K562 (cell line): ENCODE results near the gene EPHA4. TPM values are rescaled to one million over a fixed set of nuclear protein-coding genes. Genes with fewer than 3 reads are reported as not detected.

Experiments
- ATAC-seq: fragments of 200-7000 bp; cut with Tn5 transposase; 3 replicates; pipeline ENCODE4 v1.9.1; 2020; ENCODE audit warnings: moderate library complexity
- BruUV-seq: library from RNA; stranded (reverse); fragments of 400-500 nt; replicated peaks from 2 replicates; lab custom pipeline; 2021; lab: Mats Ljungman, UMichigan
- CTCF ChIA-PET: fragments of 300-600 bp; formaldehyde crosslinking; extraction: SDS; loops from one replicate; lab custom pipeline; 2021; ENCODE audit warnings: low intra/inter-chr PET ratio; lab: Yijun Ruan, JAX
- POLR2A ChIA-PET: fragments of 300-600, 350-650 bp; sonication (Branson Sonifier 250); formaldehyde crosslinking; extraction: SDS; loops from one replicate; lab custom pipeline; 2021; ENCODE audit warnings: antibody characterized with exemption, inconsistent platforms; lab: Yijun Ruan, JAX
- DNase-seq, 4 experiments: peaks; one replicate each; pipeline versions ENCODE4 v3.0.0 to v3.0.0-alpha.2; 2011 to 2018; ENCODE audit warnings: low spot score in 3 of 4, mixed read lengths in 3 of 4; ENCODE audit errors: extremely low read depth in 1 of 4
- FAIRE-seq: peaks from 2 replicates; lab custom pipeline; 2011; peaks lifted over from hg19 to GRCh38; lab: Jason Lieb, UNC
- H2AFZ ChIP-seq: 2 replicates; pipeline ENCODE4 v1.6.0; 2011; ENCODE audit warnings: low read depth, low read length, control low read depth, inconsistent platforms
- H3K27ac ChIP-seq: fragments of 200-600 bp; 3 replicates; pipeline ENCODE4 v1.8.0; 2011; ENCODE audit warnings: low read depth, mild to moderate bottlenecking, control low read depth, inconsistent platforms, low read length, moderate library complexity, mixed read lengths; ENCODE audit errors: extremely low read depth
- H3K27me3 ChIP-seq, 2 experiments: fragments of 300-600 bp in 1 of 2; 2 replicates in 1 of 2; 3 replicates in 1 of 2; pipeline versions ENCODE4 v1.6.0 to v1.8.0; 2011; ENCODE audit warnings: inconsistent platforms in 2 of 2, low read length in 2 of 2, mild to moderate bottlenecking in 1 of 2, mixed read lengths in 1 of 2, moderate library complexity in 1 of 2; ENCODE audit not compliant: control insufficient read depth in 2 of 2, insufficient read depth in 2 of 2
- H3K36me3 ChIP-seq: fragments of 300-600 bp; 3 replicates; pipeline ENCODE4 v1.8.0; 2011; ENCODE audit warnings: mild to moderate bottlenecking, low read length, inconsistent platforms; ENCODE audit not compliant: control insufficient read depth, insufficient read depth
- H3K4me1 ChIP-seq, 2 experiments: fragments of 200-600 bp in 1 of 2; replicated peaks in 1 of 2; 2 replicates in 1 of 2; 3 replicates in 1 of 2; pipeline versions ENCODE4 v1.5.1 to v1.8.0; 2011; ENCODE audit warnings: inconsistent platforms in 2 of 2, low read length in 2 of 2, mild to moderate bottlenecking in 1 of 2, mixed read lengths in 1 of 2, moderate library complexity in 1 of 2; ENCODE audit not compliant: control insufficient read depth in 2 of 2, insufficient read depth in 2 of 2
- H3K4me2 ChIP-seq: 2 replicates; pipeline ENCODE4 v1.6.1; 2011; ENCODE audit warnings: low read length, control low read depth, inconsistent platforms, mixed read lengths; ENCODE audit not compliant: insufficient read depth
- H3K4me3 ChIP-seq: fragments of 200-600 bp; sonication (generic), shearing (Covaris generic); 2 replicates; pipeline ENCODE4 v1.5.1; 2016; ENCODE audit warnings: control low read depth, inconsistent platforms
- H3K79me2 ChIP-seq: fragments of 200-600 bp; 3 replicates; pipeline ENCODE4 v1.8.0; 2011; ENCODE audit warnings: low read length, inconsistent platforms; ENCODE audit not compliant: control insufficient read depth, insufficient read depth
- H3K9ac ChIP-seq, 2 experiments: 2 replicates each; pipeline versions ENCODE4 v1.6.0 to v1.6.1; 2011; ENCODE audit warnings: low read depth in 2 of 2, low read length in 2 of 2, control low read depth in 1 of 2, inconsistent platforms in 1 of 2, mild to moderate bottlenecking in 1 of 2, mixed read lengths in 1 of 2; ENCODE audit not compliant: insufficient read depth in 1 of 2
- H3K9me1 ChIP-seq: one replicate; pipeline ENCODE4 v1.6.0; 2011; ENCODE audit warnings: inconsistent platforms, mild to moderate bottlenecking, low read length, moderate library complexity; ENCODE audit not compliant: control insufficient read depth, insufficient read depth
- H3K9me3 ChIP-seq: replicated peaks from 2 replicates; pipeline ENCODE4 v1.5.1; 2011; ENCODE audit warnings: low read depth, low read length, inconsistent platforms; ENCODE audit not compliant: control insufficient read depth, insufficient read depth
- H4K20me1 ChIP-seq: replicated peaks from 2 replicates; pipeline ENCODE4 v1.6.1; 2011; ENCODE audit warnings: low read length, inconsistent platforms, mixed read lengths; ENCODE audit not compliant: control insufficient read depth, insufficient read depth
- ATF7 ChIP-seq: fragments of 450-650 bp; IDR thresholded peaks from 2 replicates; pipeline ENCODE4 v1.7.1; 2014; ENCODE audit warnings: mild to moderate bottlenecking, moderate library complexity
- BCLAF1 ChIP-seq, 2 experiments: fragments of 450-650 bp in 1 of 2; IDR thresholded peaks; 2 replicates each; pipeline ENCODE4 v1.6.1; 2011 to 2017; ENCODE audit warnings: low read depth in 2 of 2, antibody characterized with exemption in 1 of 2, borderline replicate concordance in 1 of 2, low read length in 1 of 2, mild to moderate bottlenecking in 1 of 2, mixed read lengths in 1 of 2; ENCODE audit not compliant: control insufficient read depth in 1 of 2
- ETV5 ChIP-seq: sonication (generic); formaldehyde crosslinking; IDR thresholded peaks from 2 replicates; pipeline ENCODE4 v1.4.0; 2020; ENCODE audit warnings: low read depth, mild to moderate bottlenecking, missing genetic modification reagents
- HNRNPH1 ChIP-seq: fragments of 200-400 bp; formaldehyde crosslinking; optimal IDR thresholded peaks from 2 replicates; pipeline ENCODE3; 2017; ENCODE audit warnings: low read depth, mild to moderate bottlenecking, low read length, moderate library complexity
- MCM5 ChIP-seq: fragments of 450-650 bp; IDR thresholded peaks from 2 replicates; pipeline ENCODE4 v1.6.1; 2016; ENCODE audit warnings: low read depth
- MEF2A ChIP-seq: IDR thresholded peaks from 2 replicates; pipeline ENCODE4 v1.6.1; 2011; ENCODE audit warnings: low read depth, mild to moderate bottlenecking, low read length, moderate library complexity; ENCODE audit not compliant: control insufficient read depth
- PML ChIP-seq: IDR thresholded peaks from 2 replicates; pipeline ENCODE4 v1.6.1; 2012; ENCODE audit warnings: low read length, inconsistent platforms
- PPARD ChIP-seq: fragments of 250-450 bp; sonication (Bioruptor Pico); IDR thresholded peaks from 2 replicates; pipeline ENCODE4 v1.8.0; 2022; ENCODE audit warnings: inconsistent platforms, mild to moderate bottlenecking, moderate library complexity
- RAD51 ChIP-seq: fragments of 450-650 bp; IDR thresholded peaks from 2 replicates; pipeline ENCODE4 v1.7.1; 2016; ENCODE audit warnings: low read depth, mild to moderate bottlenecking, borderline replicate concordance
- THRA ChIP-seq: fragments of 450-650 bp; IDR thresholded peaks from 2 replicates; pipeline ENCODE4 v1.6.1; 2017; ENCODE audit warnings: mild to moderate bottlenecking, moderate library complexity
- ZFP1 ChIP-seq: fragments of 450-650 bp; formaldehyde crosslinking; IDR thresholded peaks from 2 replicates; pipeline ENCODE4 v1.4.0; 2020; ENCODE audit warnings: mild to moderate bottlenecking, mixed read lengths
- ZFP30 ChIP-seq: fragments of 250-450 bp; sonication (Bioruptor Pico); IDR thresholded peaks from 2 replicates; pipeline ENCODE4 v1.8.0; 2022; ENCODE audit warnings: moderate library complexity, mild to moderate bottlenecking, inconsistent platforms, borderline replicate concordance
- ZFX ChIP-seq: sonication (generic); formaldehyde crosslinking; IDR thresholded peaks from 2 replicates; pipeline ENCODE4 v1.8.0; 2022; ENCODE audit warnings: mild to moderate bottlenecking, missing genetic modification reagents, moderate library complexity
- ZNF384 ChIP-seq: IDR thresholded peaks from 2 replicates; pipeline ENCODE4 v1.6.1; 2012; ENCODE audit warnings: low read depth, low read length, improper control_type of control experiment
- ZNF395 ChIP-seq: fragments of 200-800 bp; sonication (Bioruptor generic); IDR thresholded peaks from 2 replicates; pipeline ENCODE4 v1.6.1; 2017; ENCODE audit warnings: missing genetic modification characterization, missing compliant biosample characterization
- ZNF431 ChIP-seq: sonication (generic); formaldehyde crosslinking; IDR thresholded peaks from 2 replicates; pipeline ENCODE4 v1.8.0; 2022; ENCODE audit warnings: mild to moderate bottlenecking, missing genetic modification reagents
- ZNF77 ChIP-seq: fragments of 250-450 bp; sonication (Bioruptor Pico); IDR thresholded peaks from 2 replicates; pipeline ENCODE4 v1.5.0; 2020
- WGBS: fragments of 100-300 bp; shearing (Covaris generic); methylation state at CpG from one replicate; pipeline ENCODE4 v1.1.6; 2016; ENCODE audit warnings: low coverage, mixed read lengths; ENCODE audit not compliant: insufficient coverage; ENCODE audit errors: missing lambda C conversion rate; 5-methylcytosine and 5-hydroxymethylcytosine counted together
- in situ Hi-C: fragments of 300-500 bp; cut with MboI; formaldehyde crosslinking; loops from 4 replicates; pipeline ENCODE4 v1.15.0; 2018; ENCODE audit warnings: inconsistent platforms, mixed read lengths
- intact Hi-C: fragments of 100-400 bp; cut with micrococcal nuclease; formaldehyde crosslinking; loops from 2 replicates; pipeline ENCODE4 v1.14.2; 2022
- polyA plus RNA-seq, 8 experiments: library from polyadenylated mRNA; depleted of rRNA in 4 of 8; stranded (reverse) in 5 of 8; unstranded in 3 of 8; fragments of >200 nt; fragmentation: Nextera tagmentation in 2 of 8; fragmentation: Illumina TruSeq in 1 of 8; extraction: Ambion mirVana in 2 of 8; extraction: Trizol in 1 of 8; gene quantifications; 2 replicates each; pipeline versions ENCODE4 v1.2.1 to v1.2.3, GENCODE V29; 2011 to 2014; ENCODE audit warnings: inconsistent platforms in 1 of 8, missing spikeins in 1 of 8
- total RNA-seq, 7 experiments: library from RNA; depleted of rRNA in 6 of 7; stranded (reverse); fragments of >200 nt in 6 of 7; fragmentation: Illumina TruSeq in 2 of 7; extraction: Trizol in 2 of 7; gene quantifications; 2 replicates each; pipeline versions ENCODE4 v1.2.1 to v1.2.3, GENCODE V29; 2011 to 2021; ENCODE audit warnings: low replicate concordance in 1 of 7

The EPHA4 gene
- total and polyA plus RNA-seq, 9 of the 15 experiments (the other 6 are each of a cell fraction or from before 2014, with no cell fraction given), result 0.07 to 0.09 (median 0.07) TPM; not detected in 6

GRCh38 chr2:221602938-221603337 is 30.8 kb upstream of the EPHA4 start:
- no peaks in the 10 kb centered on the region for H3K9me3 ChIP-seq
- H3K9ac ChIP-seq, result no peak overlapping the region
- in situ Hi-C loops (no loop called here), intact Hi-C loops (no loop called here)
- no peaks in the 10 kb centered on the region for H4K20me1 ChIP-seq
- ChIA-PET CTCF (no interaction called here), POLR2A (no interaction called here)
- no peaks in the 10 kb centered on the region for H3K79me2 ChIP-seq
- H2AFZ ChIP-seq, result no peak overlapping the region
- BruUV-seq, result no TSS peak
- H3K4me3 ChIP-seq, result no peak overlapping the region
- no peak overlapping the region for H3K4me2 ChIP-seq
- FAIRE-seq, result no peak
- ATAC-seq, result no peak
- H3K36me3 ChIP-seq, result no peaks in the 10 kb centered on the region
- no peaks in the 10 kb centered on the region for H3K4me1 ChIP-seq
- no peak overlapping the region for H3K27ac ChIP-seq
- 0% methylated on average over 1 of the region's 1 CpG for WGBS
- no peaks in the 10 kb centered on the region for H3K9me1 ChIP-seq
- no peak for DNase-seq
- no peaks in the 10 kb centered on the region for H3K27me3 ChIP-seq
- TF ChIP-seq ZNF431 (CRISPR knock-in tag) (no peak), MCM5 (no peak), RAD51 (no peak), ETV5 (CRISPR knock-in tag) (no peak), THRA (no peak), ZFP30 (CRISPR knock-in tag) (no peak), ZNF77 (no peak), ZFP1 (CRISPR knock-in tag) (no peak), PML (no peak), ZNF395 (CRISPR knock-in tag) (no peak), PPARD (CRISPR knock-in tag) (no peak), ATF7 (no peak), MEF2A (no peak), BCLAF1 (IDR thresholded peaks at IDR 0.05; ENCODE audit: borderline replicate concordance in 1 of 2, control insufficient read depth in 1 of 2, low read depth in 2 of 2, low read length in 1 of 2) (no peak), HNRNPH1 (no peak), ZFX (CRISPR knock-in tag) (no peak), ZNF384 (no peak)
